ENCODE measurements around the gene SEMA6D. TPM values are rescaled to one million over a fixed set of nuclear protein-coding genes. Genes with fewer than 3 reads are reported as not detected.

The SEMA6D gene
- total and polyA plus RNA-seq, 10 of the 15 experiments (the other 5 are each of a cell fraction or from before 2014, with no cell fraction given), result 0.01 to 0.52 (median 0.09) TPM; not detected in 6

GRCh38 chr15:47804733-47805132, 87.4 kb downstream of the SEMA6D start:
- no peaks in the 10 kb centered on the region for H3K4me1 ChIP-seq (ENCODE audit: control insufficient read depth, insufficient read depth, low read length)
- H3K4me2 ChIP-seq (ENCODE audit: control insufficient read depth, insufficient read depth), result no peak overlapping the region
- FAIRE-seq (no peak), ATAC-seq (no peak), DNase-seq (ENCODE audit: low read depth, low spot score) (no peak)
- no peak overlapping the region for H2AFZ ChIP-seq (ENCODE audit: control insufficient read depth, low read depth, low read length)
- no peaks in the 10 kb centered on the region for H3K27me3 ChIP-seq (replicated peaks in 1 of 2; ENCODE audit: control insufficient read depth in 2 of 2, insufficient read depth in 2 of 2, low read length in 1 of 2)
- H3K9ac ChIP-seq (ENCODE audit: control insufficient read depth, insufficient read depth, low read length), result no peak overlapping the region
- no peaks in the 10 kb centered on the region for H3K9me3 ChIP-seq (replicated peaks; ENCODE audit: control insufficient read depth, insufficient read depth, low read length)
- no peaks in the 10 kb centered on the region for H3K79me2 ChIP-seq (ENCODE audit: control insufficient read depth, insufficient read depth, low read length)
- in situ Hi-C loops (cut with MboI), result loop anchor here (5.0 kb wide), 1 partner anchor 48 kb away; no protein-coding TSS in a partner anchor
- ChIA-PET POLR2A (no interaction called here), RAD21 (ENCODE audit: unreplicated experiment) (no interaction called here), SMC1A (ENCODE audit: uncharacterized antibody, unreplicated experiment) (interaction anchor here (0.6 kb wide), 1 partner anchor 24 kb away, joined by 5 read pairs; no protein-coding TSS in a partner anchor), CTCF (no interaction called here)
- H3K36me3 ChIP-seq (ENCODE audit: control insufficient read depth in 2 of 2, insufficient read depth in 2 of 2, low read length in 1 of 2), result no peaks in the 10 kb centered on the region
- intact Hi-C loops (cut with micrococcal nuclease; ENCODE audit: unreplicated experiment), result no loop called here
- no peak overlapping the region for H3K27ac ChIP-seq (ENCODE audit: control insufficient read depth, insufficient read depth)
- no TSS peak for BruUV-seq (replicated peaks)
- no peak overlapping the region for H3K4me3 ChIP-seq
- 40% methylated on average over 6 of the region's 6 CpGs for WGBS (ENCODE audit: insufficient coverage, insufficient replicate concordance, low lambda C conversion rate, missing lambda C conversion rate)
- no peaks in the 10 kb centered on the region for H4K20me1 ChIP-seq (ENCODE audit: control insufficient read depth, insufficient read depth)
- no peak for TF ChIP-seq MTA3 (IDR thresholded peaks at IDR 0.05; ENCODE audit: borderline replicate concordance, low read length)
- no peak for TF ChIP-seq IRF4 (IDR thresholded peaks at IDR 0.05; ENCODE audit: low read depth, low read length)
- TF ChIP-seq JUNB (IDR thresholded peaks at IDR 0.05), result no peak
- TF ChIP-seq, protein P1, sequence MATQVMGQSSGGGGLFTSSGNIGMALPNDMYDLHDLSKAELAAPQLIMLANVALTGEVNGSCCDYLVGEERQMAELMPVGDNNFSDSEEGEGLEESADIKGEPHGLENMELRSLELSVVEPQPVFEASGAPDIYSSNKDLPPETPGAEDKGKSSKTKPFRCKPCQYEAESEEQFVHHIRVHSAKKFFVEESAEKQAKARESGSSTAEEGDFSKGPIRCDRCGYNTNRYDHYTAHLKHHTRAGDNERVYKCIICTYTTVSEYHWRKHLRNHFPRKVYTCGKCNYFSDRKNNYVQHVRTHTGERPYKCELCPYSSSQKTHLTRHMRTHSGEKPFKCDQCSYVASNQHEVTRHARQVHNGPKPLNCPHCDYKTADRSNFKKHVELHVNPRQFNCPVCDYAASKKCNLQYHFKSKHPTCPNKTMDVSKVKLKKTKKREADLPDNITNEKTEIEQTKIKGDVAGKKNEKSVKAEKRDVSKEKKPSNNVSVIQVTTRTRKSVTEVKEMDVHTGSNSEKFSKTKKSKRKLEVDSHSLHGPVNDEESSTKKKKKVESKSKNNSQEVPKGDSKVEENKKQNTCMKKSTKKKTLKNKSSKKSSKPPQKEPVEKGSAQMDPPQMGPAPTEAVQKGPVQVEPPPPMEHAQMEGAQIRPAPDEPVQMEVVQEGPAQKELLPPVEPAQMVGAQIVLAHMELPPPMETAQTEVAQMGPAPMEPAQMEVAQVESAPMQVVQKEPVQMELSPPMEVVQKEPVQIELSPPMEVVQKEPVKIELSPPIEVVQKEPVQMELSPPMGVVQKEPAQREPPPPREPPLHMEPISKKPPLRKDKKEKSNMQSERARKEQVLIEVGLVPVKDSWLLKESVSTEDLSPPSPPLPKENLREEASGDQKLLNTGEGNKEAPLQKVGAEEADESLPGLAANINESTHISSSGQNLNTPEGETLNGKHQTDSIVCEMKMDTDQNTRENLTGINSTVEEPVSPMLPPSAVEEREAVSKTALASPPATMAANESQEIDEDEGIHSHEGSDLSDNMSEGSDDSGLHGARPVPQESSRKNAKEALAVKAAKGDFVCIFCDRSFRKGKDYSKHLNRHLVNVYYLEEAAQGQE (IDR thresholded peaks at IDR 0.05; ENCODE audit: low read depth, low read length), result no peak
- TF ChIP-seq, protein P2, sequence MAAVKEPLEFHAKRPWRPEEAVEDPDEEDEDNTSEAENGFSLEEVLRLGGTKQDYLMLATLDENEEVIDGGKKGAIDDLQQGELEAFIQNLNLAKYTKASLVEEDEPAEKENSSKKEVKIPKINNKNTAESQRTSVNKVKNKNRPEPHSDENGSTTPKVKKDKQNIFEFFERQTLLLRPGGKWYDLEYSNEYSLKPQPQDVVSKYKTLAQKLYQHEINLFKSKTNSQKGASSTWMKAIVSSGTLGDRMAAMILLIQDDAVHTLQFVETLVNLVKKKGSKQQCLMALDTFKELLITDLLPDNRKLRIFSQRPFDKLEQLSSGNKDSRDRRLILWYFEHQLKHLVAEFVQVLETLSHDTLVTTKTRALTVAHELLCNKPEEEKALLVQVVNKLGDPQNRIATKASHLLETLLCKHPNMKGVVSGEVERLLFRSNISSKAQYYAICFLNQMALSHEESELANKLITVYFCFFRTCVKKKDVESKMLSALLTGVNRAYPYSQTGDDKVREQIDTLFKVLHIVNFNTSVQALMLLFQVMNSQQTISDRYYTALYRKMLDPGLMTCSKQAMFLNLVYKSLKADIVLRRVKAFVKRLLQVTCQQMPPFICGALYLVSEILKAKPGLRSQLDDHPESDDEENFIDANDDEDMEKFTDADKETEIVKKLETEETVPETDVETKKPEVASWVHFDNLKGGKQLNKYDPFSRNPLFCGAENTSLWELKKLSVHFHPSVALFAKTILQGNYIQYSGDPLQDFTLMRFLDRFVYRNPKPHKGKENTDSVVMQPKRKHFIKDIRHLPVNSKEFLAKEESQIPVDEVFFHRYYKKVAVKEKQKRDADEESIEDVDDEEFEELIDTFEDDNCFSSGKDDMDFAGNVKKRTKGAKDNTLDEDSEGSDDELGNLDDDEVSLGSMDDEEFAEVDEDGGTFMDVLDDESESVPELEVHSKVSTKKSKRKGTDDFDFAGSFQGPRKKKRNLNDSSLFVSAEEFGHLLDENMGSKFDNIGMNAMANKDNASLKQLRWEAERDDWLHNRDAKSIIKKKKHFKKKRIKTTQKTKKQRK (IDR thresholded peaks at IDR 0.05; ENCODE audit: low read depth, low read length), result no peak
- TF ChIP-seq ZZZ3 (IDR thresholded peaks at IDR 0.05; ENCODE audit: control insufficient read depth, insufficient read length, low read depth), result no peak
- TF ChIP-seq NR2C2 (IDR thresholded peaks at IDR 0.05; ENCODE audit: borderline replicate concordance, control insufficient read depth, insufficient read length, low read depth), result no peak
- TF ChIP-seq RFX5 (IDR thresholded peaks at IDR 0.05; ENCODE audit: low read depth, low read length), result no peak
- no peak for TF ChIP-seq BCL11A (IDR thresholded peaks at IDR 0.05; ENCODE audit: low read depth, low read length)
- no peak for TF ChIP-seq BRCA1 (IDR thresholded peaks at IDR 0.05; ENCODE audit: low read depth, low read length)
- no peak for TF ChIP-seq SMARCA5 (IDR thresholded peaks at IDR 0.05)
- TF ChIP-seq HDAC2 (IDR thresholded peaks at IDR 0.05), result no peak
- TF ChIP-seq CBX3 (IDR thresholded peaks at IDR 0.05; ENCODE audit: borderline replicate concordance, low read depth), result no peak
- TF ChIP-seq, protein P3, sequence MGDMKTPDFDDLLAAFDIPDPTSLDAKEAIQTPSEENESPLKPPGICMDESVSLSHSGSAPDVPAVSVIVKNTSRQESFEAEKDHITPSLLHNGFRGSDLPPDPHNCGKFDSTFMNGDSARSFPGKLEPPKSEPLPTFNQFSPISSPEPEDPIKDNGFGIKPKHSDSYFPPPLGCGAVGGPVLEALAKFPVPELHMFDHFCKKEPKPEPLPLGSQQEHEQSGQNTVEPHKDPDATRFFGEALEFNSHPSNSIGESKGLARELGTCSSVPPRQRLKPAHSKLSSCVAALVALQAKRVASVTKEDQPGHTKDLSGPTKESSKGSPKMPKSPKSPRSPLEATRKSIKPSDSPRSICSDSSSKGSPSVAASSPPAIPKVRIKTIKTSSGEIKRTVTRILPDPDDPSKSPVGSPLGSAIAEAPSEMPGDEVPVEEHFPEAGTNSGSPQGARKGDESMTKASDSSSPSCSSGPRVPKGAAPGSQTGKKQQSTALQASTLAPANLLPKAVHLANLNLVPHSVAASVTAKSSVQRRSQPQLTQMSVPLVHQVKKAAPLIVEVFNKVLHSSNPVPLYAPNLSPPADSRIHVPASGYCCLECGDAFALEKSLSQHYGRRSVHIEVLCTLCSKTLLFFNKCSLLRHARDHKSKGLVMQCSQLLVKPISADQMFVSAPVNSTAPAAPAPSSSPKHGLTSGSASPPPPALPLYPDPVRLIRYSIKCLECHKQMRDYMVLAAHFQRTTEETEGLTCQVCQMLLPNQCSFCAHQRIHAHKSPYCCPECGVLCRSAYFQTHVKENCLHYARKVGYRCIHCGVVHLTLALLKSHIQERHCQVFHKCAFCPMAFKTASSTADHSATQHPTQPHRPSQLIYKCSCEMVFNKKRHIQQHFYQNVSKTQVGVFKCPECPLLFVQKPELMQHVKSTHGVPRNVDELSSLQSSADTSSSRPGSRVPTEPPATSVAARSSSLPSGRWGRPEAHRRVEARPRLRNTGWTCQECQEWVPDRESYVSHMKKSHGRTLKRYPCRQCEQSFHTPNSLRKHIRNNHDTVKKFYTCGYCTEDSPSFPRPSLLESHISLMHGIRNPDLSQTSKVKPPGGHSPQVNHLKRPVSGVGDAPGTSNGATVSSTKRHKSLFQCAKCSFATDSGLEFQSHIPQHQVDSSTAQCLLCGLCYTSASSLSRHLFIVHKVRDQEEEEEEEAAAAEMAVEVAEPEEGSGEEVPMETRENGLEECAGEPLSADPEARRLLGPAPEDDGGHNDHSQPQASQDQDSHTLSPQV (IDR thresholded peaks at IDR 0.05), result no peak
- TF ChIP-seq IKZF2 (IDR thresholded peaks at IDR 0.05), result no peak
- no peak for TF ChIP-seq CREB1 (IDR thresholded peaks at IDR 0.05; ENCODE audit: low read depth)
